Hematopoietic multipotent progenitor cell treated with erythropoietin and hydrocortisone succinate and interleukin-3 and kit ligand, for 17 days (in vitro differentiated cells): ENCODE results near the gene KLRD1.
"Not testable (repeated sequence)": the region's sequence is repeated elsewhere in the genome, so short reads cannot be mapped to it uniquely, and the experiment has no call there.

Experiments used
- DNase-seq: peaks from one replicate; pipeline ENCODE4 v3.0.0-alpha.2; 2015; ENCODE audit warnings: low spot score

KLRD1 gene

DNA sequence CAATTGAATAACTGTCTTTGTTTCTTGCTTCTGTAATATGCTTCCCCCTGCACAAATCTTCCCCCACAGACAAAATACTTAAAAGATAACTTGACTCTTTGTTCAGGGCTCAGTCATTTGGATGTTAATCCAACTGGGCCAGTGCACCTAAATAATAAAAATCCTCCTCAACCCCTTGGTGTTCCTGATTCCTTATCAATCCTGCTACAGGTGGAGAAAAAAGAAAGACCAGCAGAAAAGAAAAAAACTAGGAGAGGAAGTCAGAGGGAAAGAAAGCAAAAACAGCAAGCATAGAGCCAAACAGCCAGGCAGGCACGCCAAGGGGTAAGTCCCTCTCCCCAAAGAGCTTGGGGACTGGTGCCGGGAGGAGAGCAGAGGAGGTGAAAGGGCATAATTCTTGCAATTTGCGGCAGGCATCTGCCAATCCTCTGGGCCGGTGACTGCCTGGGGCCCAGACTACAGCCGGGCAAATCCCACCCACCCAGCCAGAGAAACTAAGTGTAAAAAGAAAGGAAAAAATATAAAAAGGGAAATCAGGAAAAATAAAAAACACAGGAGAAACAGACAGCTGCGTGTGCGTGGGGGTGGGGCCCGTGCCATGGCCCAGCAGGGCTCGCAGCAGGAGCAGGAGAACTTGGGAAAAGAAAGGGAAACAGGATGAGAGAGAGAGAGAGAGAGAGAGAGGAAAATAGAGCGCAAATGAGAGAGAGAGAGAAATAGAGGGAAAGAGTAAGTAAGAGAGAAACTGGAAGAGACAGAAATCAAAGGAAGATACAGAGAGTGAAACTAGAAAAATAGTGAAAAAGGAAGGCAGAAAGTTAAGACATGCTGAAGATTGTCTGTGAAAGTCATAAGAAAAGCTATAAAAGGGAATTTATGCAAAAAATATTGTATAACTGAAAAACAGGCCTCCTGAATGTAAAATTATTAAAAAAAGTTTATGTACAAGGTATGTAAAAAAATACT is 60.8 kb downstream of the KLRD1 start:
- DNase-seq, result no peak

DNA sequence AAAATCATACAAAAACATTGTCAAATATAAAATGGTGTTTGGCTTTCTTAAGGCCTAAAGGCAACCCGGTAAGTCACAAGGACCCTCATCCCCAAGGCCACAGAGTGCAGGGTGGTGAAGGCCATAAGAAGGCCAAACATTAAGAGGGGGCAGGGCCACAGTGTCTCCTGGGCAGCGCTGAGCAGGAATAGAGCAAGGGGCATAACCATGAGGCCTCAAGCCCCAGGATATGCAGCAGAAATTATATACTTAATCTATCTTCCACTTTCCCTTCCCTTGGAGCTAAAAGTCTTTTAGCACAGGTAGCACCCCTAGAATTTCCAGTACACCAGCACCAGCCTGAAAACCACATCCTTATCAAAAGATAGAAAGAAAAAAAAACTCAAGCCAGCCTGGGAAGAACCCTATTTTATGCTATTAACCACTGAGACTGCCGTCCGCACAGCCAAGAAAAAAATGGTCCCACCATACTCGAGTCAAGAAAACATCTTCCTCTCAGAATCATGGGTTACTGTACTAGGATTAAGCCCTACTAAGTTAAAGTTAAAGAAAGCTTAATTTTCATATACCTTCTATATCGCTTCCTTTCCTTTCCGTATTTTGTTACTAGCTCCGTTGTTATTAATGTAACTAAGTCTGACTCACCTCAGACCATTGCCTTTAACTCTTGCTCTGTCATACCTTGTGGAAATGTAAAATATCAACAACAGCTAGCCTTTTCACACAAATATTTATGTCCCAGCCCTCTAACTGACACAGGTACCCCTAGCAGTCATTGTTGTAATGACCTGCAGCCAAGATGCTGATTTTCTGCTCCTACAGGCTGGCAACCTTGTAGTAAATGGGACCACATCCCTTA is 62.1 kb downstream of the KLRD1 start:
- no peak for DNase-seq

DNA sequence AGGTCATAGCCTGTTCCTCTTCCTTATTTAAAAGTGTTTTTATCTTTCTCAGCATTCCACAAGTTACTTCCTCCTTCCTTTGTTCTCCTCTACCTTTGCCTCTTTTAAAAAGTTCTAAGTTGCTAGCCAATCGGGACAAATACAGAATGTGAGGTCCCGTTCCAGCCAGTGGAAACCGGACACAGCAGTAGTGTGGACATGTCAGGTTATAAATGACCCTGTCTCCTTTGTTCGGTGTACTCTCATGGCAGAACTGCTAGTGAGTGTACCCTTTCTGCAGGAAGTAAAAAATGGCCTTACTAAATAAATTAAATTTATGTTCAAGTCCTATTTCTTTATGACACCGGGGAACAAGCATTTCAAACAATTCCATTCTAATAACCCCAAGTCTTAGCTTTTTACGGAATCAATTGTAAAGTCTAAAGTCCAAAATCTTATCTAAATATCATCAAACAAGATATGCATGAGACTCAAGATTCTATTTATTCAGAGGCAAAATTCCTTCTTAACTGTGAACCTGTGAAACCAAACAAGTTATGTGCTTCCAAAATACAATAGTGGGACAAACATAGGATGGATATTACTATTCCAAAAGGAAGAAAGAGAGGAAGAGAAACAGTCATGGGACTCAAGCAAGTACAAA is 64.3 kb downstream of the KLRD1 start:
- not testable (repeated sequence) for DNase-seq

DNA sequence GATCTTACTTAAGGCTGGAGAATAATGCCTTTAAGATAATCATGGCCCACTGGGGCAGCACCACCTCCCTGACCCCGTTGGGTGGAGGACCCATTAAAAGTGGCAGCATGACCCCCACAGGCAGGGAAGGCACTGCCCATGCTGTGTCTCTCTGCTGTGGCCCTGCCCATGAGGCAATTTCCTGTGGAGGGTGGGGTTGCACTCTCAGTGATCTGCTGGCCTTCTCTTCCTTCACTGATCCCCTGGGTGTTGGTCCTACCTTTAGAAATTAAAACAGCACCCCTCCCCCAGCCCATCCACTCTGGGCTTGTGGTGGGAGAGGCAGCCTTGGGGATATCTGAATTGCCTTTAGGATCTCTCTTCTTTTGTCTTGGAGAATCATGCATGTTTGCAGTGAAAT is 64.9 kb downstream of the KLRD1 start:
- no peak for DNase-seq

DNA sequence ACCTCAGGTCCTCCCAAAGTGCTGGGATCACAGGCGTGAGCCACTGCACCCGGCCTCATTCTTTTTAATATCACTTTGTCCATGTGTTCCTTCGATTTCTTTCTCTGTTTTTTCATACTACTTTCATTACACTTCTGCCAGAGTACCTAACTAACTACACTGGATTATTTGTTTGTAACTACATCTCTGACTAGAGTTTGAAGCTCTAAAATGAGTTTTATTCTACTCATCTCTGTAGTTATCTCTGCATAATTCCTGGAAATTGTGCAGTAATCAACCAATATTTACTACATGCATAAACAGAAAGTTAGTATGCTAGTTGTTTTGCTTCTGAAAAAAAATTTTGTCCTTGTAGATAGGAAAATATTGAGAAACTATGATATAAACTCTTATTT is 67.0 kb downstream of the KLRD1 start:
- no peak for DNase-seq

DNA sequence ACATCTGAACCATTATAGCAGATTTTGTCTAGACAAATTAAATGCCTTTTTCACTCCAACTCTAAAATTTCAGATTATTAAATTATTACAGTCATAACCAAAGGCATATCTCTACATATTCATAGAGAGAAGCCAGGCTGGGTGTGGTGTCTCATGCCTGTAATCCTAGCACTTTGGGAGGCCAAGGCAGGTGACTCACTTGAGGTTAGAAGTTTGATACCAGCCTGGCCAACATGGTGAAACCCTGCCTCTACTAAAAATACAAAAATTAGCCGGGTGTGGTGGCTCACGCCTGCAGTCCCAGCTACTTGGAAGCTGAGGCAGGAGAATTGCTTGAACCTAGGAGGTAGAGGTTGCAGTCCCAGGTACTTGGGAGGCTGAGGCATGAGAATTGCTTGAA is 71.1 kb downstream of the KLRD1 start:
- DNase-seq, result not testable (repeated sequence)
